Ishikawa (cell line): ENCODE measurements around the gene NR2C2AP.

Source experiments
- CEBPB ChIP-seq: IDR thresholded peaks from 2 replicates; pipeline ENCODE4 v1.6.1; 2012
- CREB1 ChIP-seq: IDR thresholded peaks from 2 replicates; pipeline ENCODE4 v1.6.1; 2012; ENCODE audit warnings: low read depth
- EP300 ChIP-seq: IDR thresholded peaks from 2 replicates; pipeline ENCODE4 v1.6.1; 2012; ENCODE audit warnings: borderline replicate concordance
- RAD21 ChIP-seq: IDR thresholded peaks from 2 replicates; pipeline ENCODE4 v1.6.1; 2012; ENCODE audit warnings: low read depth
- TAF1 ChIP-seq: IDR thresholded peaks from 2 replicates; pipeline ENCODE4 v1.6.1; 2012; ENCODE audit warnings: low read depth, mild to moderate bottlenecking
- YY1 ChIP-seq: IDR thresholded peaks from 2 replicates; pipeline ENCODE4 v1.6.1; 2012; ENCODE audit warnings: low read depth

GRCh38 chr19:19192910-19193423 is 10.2 kb downstream of the NR2C2AP start:
- no peak for TF ChIP-seq CEBPB
- no peak for TF ChIP-seq EP300
- TF ChIP-seq CREB1 = no peak
- TF ChIP-seq RAD21 = no peak
- TF ChIP-seq TAF1 = no peak; the same call in 1 of the 2 replicates
- TF ChIP-seq YY1 = no peak
